ENCODE measurements around the gene SGSM2.
A peak's percentile ranks its signal among the peaks of the same experiment; 100 is the strongest.

SGSM2 gene

GRCh38 chr17:2387086-2388019, 50.1 kb downstream of the SGSM2 start:
- no peak for DNase-seq

GRCh38 chr17:2388020-2388682, 50.9 kb downstream of the SGSM2 start:
- no peak for DNase-seq

- no peak for DNase-seq
These were observed 51.4 kb downstream of the SGSM2 start for GRCh38 chr17:2388683-2389055.

GRCh38 chr17:2390199-2390836, 53.0 kb downstream of the SGSM2 start:
- no peak for DNase-seq

- DNase-seq = no peak
These were observed 54.4 kb downstream of the SGSM2 start for GRCh38 chr17:2391597-2392251.

- DNase-seq = peak; percentile 99
These were observed 55.2 kb downstream of the SGSM2 start for GRCh38 chr17:2392252-2393173.

GRCh38 chr17:2393174-2393953, 56.1 kb downstream of the SGSM2 start:
- DNase-seq = peak; percentile 92

GRCh38 chr17:2393954-2394749, 56.9 kb downstream of the SGSM2 start:
- no peak for DNase-seq

GRCh38 chr17:2394775-2395201, 57.5 kb downstream of the SGSM2 start:
- DNase-seq = no peak

GRCh38 chr17:2395258-2396181, 58.2 kb downstream of the SGSM2 start:
- DNase-seq = no peak

GRCh38 chr17:2396192-2396567, 58.9 kb downstream of the SGSM2 start:
- DNase-seq = no peak

GRCh38 chr17:2396568-2397246, 59.4 kb downstream of the SGSM2 start:
- DNase-seq = peak; percentile 48

- no peak for DNase-seq
These were observed 60.2 kb downstream of the SGSM2 start for GRCh38 chr17:2397247-2398171.

GRCh38 chr17:2398182-2398581, 60.9 kb downstream of the SGSM2 start:
- DNase-seq = no peak

GRCh38 chr17:2398655-2399571, 61.6 kb downstream of the SGSM2 start:
- peak; percentile 63 for DNase-seq

All from activated CD8-positive, alpha-beta memory T cell treated with anti-CD3 and anti-CD28 coated beads, Interleukin-2, amount 50 U/mL, for 4 hours (primary cell).